ENCODE measurements around the gene ADAMTSL3.

DNA sequence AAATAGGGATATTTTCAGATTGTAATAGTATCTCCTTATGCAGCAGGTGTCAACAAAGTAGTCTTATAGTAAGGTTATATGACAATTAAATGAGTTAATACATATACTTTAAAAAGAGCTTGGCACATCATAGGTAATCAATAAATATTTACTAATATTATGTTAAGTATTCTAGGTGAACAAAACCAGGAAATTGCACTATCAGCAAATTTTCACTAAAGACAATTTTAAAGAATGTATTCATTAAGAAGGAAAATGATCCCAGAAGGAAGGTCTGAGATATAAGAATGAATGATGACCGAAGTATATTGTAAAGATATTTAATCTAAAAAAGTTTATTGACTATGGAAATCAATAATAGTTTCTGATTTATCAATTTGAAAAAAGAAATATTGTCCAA lies 281.9 kb downstream of the ADAMTSL3 start:
- no peak for TF ChIP-seq CTCF (conservative IDR thresholded peaks at IDR 0.05 in 1 of 2, IDR thresholded peaks at IDR 0.05 in 1 of 2; ENCODE audit: low read depth in 1 of 2, low read length in 2 of 2)
- TF ChIP-seq EZH2 (IDR thresholded peaks at IDR 0.05; ENCODE audit: low read length, missing control alignments), result no peak
